ENCODE results near the gene CCDC93. TPM values are rescaled to one million over a fixed set of nuclear protein-coding genes. Genes with fewer than 3 reads are reported as not detected.

The CCDC93 gene
- total RNA-seq, 6 experiments from 2014 or later = 13.4 to 17.2 (median 14.4) TPM

DNA sequence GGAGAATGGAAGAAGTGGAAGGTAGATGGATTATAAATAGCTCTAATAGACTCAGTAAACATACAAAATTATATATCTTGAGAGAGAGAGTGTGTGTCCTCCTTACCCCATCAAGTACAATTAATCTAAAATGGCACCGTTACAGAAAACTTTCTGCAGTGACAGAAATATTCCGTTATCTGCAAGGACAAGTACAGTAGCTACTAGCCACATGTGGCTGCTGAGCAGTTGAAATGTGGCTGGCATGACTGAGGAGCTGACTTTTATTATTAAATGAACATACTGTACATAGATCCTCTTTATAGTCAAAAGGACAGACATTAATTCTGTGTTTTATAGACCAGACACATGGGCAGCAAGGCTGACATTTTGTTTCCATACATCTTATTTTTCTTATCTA lies 7.0 kb downstream of the CCDC93 start:
- TF ChIP-seq, protein P1, sequence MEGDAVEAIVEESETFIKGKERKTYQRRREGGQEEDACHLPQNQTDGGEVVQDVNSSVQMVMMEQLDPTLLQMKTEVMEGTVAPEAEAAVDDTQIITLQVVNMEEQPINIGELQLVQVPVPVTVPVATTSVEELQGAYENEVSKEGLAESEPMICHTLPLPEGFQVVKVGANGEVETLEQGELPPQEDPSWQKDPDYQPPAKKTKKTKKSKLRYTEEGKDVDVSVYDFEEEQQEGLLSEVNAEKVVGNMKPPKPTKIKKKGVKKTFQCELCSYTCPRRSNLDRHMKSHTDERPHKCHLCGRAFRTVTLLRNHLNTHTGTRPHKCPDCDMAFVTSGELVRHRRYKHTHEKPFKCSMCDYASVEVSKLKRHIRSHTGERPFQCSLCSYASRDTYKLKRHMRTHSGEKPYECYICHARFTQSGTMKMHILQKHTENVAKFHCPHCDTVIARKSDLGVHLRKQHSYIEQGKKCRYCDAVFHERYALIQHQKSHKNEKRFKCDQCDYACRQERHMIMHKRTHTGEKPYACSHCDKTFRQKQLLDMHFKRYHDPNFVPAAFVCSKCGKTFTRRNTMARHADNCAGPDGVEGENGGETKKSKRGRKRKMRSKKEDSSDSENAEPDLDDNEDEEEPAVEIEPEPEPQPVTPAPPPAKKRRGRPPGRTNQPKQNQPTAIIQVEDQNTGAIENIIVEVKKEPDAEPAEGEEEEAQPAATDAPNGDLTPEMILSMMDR (IDR thresholded peaks at IDR 0.05) = no peak
- no peaks in the 10 kb centered on the region for H3K36me3 Mint-ChIP-seq (ENCODE audit: low read depth)
- H3K4me1 Mint-ChIP-seq (ENCODE audit: low read depth) = peaks cover 26% of the 10 kb centered on the region
- no peaks in the 10 kb centered on the region for H3K9me3 Mint-ChIP-seq
- no peaks in the 10 kb centered on the region for H3K27me3 Mint-ChIP-seq (ENCODE audit: insufficient read depth)
- no peak overlapping the region for H3K4me3 Mint-ChIP-seq
- DNase-seq = no peak
- no peak overlapping the region for H3K27ac Mint-ChIP-seq

DNA sequence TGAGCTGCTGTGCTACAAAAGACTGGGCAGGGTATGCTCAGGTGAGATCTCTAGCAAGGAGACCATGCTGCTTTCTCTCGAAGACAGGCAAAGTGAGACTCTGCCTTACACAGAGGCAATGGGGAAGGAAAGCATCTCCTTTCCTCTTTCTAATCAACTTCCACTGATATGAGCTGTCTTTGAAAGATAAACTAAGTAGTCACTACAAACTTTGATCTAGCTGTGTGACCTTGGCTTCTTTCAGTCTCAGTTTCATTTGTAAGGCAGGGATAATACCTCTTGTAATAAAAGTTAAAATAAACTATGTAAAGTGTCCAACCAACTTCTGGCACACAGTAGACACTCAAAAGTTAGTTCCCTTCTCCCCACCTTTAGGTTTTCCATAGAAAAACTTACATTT lies 7.5 kb downstream of the CCDC93 start:
- no peak overlapping the region for H3K27ac Mint-ChIP-seq
- DNase-seq = no peak
- no peaks in the 10 kb centered on the region for H3K9me3 Mint-ChIP-seq
- no peaks in the 10 kb centered on the region for H3K27me3 Mint-ChIP-seq (ENCODE audit: insufficient read depth)
- H3K4me1 Mint-ChIP-seq (ENCODE audit: low read depth) = peaks cover 20% of the 10 kb centered on the region
- no peak overlapping the region for H3K4me3 Mint-ChIP-seq
- TF ChIP-seq, protein P1 (IDR thresholded peaks at IDR 0.05) = no peak
- H3K36me3 Mint-ChIP-seq (ENCODE audit: low read depth) = no peaks in the 10 kb centered on the region

DNA sequence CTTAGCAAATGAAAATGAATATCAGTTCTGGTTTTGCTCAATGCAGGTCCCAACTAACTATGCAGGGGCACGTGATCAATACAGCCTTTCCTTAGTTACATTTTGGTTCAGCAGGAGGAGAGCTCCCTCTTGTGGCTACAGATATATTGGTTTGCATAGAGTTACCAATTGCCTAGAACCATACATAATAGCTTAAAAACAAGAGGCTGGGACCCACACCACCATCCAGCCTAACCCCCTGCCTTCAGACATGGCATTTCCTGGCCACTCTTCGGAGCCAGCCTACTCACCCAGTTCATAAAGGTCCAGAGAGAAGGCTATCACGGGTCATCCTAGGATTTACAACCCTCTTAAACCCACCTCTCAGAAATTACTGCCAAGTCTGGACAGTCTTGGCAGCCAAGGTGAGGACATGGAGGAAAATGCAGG lies 10.5 kb downstream of the CCDC93 start:
- DNase-seq = peak; percentile 85
- H3K36me3 Mint-ChIP-seq (ENCODE audit: low read depth) = peaks cover 14% of the 10 kb centered on the region
- H3K4me1 Mint-ChIP-seq (ENCODE audit: low read depth) = peaks cover 12% of the 10 kb centered on the region
- peak overlapping the region; percentile 65; the same call in 1 of the 2 replicates for H3K27ac Mint-ChIP-seq
- no peaks in the 10 kb centered on the region for H3K27me3 Mint-ChIP-seq (ENCODE audit: insufficient read depth)
- TF ChIP-seq, protein P1 (IDR thresholded peaks at IDR 0.05) = peak; percentile 95
- no peak overlapping the region for H3K4me3 Mint-ChIP-seq
- no peaks in the 10 kb centered on the region for H3K9me3 Mint-ChIP-seq

DNA sequence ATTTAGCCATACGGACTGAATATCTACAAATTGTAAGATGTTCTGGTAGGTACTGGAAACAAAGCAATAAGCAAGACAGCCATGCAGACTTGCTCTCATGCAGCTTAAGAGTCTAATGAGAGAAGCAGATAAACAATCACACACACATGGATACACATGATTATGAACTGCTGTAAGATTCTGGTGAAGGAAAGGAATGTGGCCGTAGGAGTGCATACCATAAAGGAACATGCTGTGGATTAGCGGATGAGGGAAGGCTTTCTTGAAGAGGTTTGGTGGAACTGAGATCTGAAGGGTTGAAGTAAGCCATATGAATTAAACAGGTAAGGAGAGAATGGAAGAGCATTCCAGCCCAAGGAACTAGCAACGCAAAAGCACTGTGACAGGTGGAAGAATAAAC lies 13.8 kb downstream of the CCDC93 start:
- no peak for DNase-seq
- Mint-ChIP-seq H3K36me3 (ENCODE audit: low read depth) (peaks cover 14% of the 10 kb centered on the region), H3K4me3 (no peak overlapping the region), H3K9me3 (no peaks in the 10 kb centered on the region), H3K27ac (peak overlapping the region; percentile 8; the same call in 1 of the 2 replicates), H3K27me3 (ENCODE audit: insufficient read depth) (no peaks in the 10 kb centered on the region), H3K4me1 (ENCODE audit: low read depth) (peaks cover 12% of the 10 kb centered on the region)
- TF ChIP-seq, protein P1 (IDR thresholded peaks at IDR 0.05) = no peak

DNA sequence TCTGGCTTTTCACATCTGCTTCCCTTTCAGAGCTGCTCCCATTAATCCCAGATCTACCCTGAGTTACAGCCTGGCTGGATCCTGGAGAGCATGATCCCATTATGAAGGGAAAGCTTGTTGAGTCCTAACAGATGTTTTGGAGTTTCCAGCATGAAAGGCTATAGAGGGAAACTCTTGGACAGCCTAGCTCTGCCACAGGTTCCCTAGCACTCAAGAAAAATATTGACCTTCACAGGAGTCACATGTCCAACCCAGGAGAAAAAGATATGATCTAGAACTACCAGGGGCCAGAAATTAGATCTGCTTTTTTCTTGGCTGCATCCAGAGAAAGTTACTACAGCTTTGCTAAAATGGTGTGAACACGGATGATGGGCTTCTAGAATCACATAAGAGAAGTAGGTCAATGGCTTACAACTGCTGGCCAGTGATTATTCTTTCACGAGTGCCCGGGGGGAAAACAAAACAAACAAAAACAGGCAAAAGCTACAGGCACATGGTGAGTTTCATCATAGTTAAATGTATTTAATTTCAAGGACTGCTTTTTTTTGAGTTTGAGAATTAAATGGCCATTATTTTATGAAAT lies 15.9 kb downstream of the CCDC93 start:
- H3K27ac Mint-ChIP-seq = no peak overlapping the region
- peaks cover 21% of the 10 kb centered on the region for H3K36me3 Mint-ChIP-seq (ENCODE audit: low read depth)
- TF ChIP-seq, protein P1 (IDR thresholded peaks at IDR 0.05) = no peak

More for the DNA sequence above, 15.9 kb downstream of the CCDC93 start:
- Mint-ChIP-seq H3K4me1 (ENCODE audit: low read depth) (peaks cover under 1% of the 10 kb centered on the region), H3K27me3 (ENCODE audit: insufficient read depth) (no peaks in the 10 kb centered on the region), H3K4me3 (no peak overlapping the region), H3K9me3 (no peaks in the 10 kb centered on the region)
- no peak for DNase-seq

Measured in HFFc6 (cell line).